NCI-H1694 treated with DMSO at 0.1 percent for 48 hours (cell line): ENCODE measurements around the gene FARS2.

Experiments
- DNase-seq: peaks from one replicate; lab custom pipeline; 2025; lab: John Stamatoyannopoulos, UW

The FARS2 gene

DNA sequence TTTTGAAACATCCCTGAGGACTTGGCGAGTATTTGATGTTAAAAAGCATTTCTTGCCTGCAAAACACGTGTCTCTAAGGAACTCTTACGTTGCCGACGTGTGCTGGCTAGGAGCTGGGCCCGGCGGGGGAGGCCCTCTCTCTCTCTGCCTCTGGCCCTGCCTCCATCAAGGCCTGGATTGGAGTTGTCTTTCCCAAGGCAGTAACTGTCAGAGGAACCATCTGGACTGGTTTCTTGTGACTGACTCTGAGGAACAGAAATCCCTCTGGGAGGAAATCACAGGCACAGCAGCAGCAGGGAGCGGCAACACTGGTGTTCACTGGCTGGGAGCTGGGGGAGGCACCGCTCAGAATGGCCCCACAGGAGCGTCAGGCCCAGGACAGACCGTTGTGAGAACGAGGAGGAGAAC is 501.3 kb downstream of the FARS2 start:
- no peak for DNase-seq

DNA sequence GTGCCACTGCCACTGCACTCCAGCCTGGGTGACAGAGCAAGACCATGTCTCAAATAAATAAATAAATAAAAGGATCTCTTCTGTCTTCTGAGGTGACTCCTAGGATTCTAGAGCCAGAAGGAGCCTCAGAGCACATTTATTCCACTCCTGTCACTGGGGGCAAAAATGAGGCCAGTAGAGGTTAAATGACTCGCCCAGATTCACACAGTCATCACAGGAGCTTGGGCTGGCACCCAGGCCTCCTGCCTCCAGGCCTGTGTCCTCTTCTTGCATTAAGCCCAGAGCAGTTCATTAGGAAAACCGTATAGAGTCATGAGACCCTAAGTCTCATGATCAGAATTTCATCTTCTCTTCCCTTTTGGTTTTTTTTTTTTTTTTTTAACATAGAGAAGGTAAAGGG is 502.1 kb downstream of the FARS2 start:
- no peak for DNase-seq

DNA sequence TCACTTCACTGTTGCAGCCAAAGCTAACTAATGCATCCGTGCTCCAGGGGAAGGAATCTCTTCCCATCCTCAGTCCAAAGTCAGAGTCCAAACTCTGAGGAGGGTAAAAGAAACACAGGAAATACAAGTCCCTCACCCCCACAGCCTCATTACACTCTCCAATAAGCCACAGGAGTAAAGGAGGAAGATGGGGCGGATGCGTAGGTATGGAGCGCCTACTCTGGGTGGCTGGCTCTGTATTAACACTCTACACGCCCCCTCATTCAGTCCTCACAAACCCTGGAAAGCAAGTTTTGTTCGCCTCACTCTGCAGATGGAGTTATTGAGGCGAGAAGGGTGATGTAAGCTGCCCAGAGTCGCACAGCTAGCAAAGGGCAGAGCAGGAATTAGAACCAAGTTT is 502.6 kb downstream of the FARS2 start:
- no peak for DNase-seq

DNA sequence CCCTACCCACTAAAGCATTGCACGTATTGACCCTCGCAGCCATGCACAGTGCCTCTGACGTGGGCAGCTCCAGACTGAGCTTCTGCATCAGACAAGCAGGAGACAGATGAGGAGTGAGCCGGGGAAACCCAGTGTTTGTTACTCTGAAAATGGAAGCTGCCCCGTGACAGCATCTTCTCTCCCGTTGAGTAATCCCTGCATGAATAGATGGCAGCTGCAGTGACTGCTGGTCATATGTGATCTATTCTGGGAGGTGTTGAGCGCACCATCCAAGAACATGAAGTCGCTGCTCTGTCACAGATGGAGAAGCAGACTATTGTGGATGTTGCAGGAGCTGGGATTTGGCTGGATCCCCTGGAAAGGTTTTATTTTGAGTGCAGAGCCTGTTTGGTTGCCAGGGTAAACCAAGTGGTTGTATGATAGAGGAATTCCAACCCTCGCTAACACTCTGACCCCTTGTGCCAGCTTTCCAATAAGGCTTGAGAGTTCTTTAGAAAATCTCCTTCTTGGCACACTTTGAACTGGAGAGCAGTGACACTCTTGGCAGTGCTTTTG is 503.2 kb downstream of the FARS2 start:
- peak; percentile 77 for DNase-seq

DNA sequence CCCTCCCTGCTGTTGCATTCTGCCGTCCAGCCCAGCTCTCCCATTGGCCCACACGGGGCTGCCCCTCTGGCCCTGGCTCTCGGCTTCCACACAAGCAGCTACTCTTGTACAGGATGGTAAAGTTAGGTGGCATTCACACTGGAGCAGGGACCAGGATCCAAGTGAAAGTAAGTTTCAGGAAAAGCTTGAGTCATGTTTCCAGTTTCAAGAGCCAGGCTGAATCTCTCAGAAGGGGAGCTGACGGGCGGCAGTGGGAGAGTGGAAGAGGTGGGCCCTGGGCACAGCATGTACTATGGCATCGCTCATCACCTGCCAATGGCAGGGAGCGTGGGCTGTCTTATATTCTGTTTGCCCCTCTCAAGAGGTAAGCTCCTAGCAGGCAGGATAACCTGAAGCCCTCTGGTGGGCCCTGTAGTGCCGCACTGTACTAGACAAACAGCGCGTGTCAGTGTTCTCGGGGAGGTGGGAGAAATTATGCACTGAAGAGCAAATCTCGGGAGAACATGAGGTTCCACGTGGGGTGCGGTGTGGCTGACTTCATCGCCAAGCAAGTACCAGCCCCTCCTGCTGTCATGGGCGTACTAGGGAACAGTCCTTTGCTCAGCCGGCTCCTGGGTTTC is 503.9 kb downstream of the FARS2 start:
- DNase-seq = no peak

DNA sequence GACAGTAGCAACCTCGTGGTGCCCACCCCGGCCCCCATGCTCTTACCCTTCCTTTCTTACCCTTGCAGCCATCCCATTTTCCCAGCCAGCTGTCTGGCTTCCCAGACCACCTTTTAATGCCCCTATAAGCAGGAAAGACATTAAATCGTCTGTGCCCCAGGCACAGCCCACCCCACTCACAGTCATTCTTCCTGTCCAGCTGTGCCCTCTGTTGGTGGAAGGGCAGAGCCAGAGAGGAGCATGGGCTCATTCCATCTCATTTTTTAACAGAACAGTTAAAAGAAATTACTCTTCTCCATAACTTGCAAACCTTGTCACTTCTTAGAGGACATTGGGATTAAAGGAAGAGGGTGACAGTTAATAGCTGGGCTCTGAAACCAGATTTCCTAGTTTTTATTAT is 504.9 kb downstream of the FARS2 start:
- DNase-seq = no peak

DNA sequence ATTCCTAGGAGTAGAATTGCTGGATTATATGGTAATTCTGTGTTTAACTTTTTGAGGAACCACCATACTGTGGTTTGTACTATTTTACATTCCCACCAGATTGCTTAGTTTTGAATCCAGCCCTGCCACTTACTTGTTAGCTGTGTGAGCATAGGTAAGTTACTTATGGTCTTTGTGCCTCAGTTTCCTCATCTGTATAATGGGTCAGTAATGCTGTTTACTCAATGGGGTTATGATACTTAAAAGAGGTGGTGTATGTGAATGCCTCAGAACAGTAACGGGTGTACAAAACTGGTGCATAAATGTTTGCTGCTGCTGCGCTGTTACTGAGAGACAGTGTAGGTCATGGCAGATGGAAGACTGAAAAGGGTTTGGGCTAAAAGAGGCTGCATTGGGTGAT is 506.2 kb downstream of the FARS2 start:
- no peak for DNase-seq

DNA sequence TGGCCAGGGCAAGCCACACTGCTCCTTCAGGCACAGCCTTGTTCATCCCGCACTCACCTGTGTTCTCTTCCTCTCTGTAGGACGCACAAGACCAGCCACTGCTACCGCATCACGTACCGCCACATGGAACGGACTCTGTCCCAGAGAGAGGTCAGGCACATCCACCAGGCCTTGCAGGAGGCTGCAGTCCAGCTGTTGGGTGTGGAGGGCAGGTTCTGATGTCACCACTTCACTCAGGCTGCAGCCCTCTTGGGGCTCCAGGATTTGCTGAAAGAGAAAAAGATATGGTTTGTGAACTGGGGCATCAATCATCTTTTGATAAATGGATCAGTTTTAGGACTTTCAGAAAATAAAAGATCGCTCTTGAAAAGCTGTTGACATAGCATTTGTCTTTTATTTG is 509.9 kb downstream of the FARS2 start:
- DNase-seq = no peak

DNA sequence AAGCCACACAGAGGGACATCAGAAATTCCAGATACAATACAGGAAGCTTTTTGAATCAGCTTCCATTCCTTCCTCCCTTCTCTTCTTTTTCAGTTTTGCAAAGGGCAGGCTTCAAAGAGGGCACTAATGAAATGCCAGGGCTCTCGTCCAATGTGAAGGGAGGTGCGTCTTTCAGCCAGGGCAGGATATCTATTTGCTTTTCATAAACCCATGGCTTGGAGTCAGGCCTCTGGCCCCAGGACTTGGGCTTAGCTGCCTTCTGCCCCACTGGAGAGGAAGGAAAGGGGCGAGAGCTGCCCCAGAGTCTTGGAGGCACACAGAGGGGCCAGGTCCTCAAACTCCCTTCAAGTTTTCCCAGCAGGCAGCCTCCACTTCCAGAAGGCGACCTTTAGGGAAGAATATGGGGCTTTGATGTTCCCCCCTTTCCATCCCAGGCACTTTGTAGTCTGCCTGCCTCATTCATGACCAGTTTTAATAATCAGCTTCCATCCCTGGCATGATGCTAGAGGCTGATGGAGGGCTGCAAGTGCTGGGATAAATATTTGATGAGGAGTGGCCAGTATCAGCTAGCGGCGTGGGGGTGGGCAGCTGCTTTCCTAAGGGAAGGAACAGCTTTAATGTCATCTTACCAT is 510.6 kb downstream of the FARS2 start:
- DNase-seq = no peak

DNA sequence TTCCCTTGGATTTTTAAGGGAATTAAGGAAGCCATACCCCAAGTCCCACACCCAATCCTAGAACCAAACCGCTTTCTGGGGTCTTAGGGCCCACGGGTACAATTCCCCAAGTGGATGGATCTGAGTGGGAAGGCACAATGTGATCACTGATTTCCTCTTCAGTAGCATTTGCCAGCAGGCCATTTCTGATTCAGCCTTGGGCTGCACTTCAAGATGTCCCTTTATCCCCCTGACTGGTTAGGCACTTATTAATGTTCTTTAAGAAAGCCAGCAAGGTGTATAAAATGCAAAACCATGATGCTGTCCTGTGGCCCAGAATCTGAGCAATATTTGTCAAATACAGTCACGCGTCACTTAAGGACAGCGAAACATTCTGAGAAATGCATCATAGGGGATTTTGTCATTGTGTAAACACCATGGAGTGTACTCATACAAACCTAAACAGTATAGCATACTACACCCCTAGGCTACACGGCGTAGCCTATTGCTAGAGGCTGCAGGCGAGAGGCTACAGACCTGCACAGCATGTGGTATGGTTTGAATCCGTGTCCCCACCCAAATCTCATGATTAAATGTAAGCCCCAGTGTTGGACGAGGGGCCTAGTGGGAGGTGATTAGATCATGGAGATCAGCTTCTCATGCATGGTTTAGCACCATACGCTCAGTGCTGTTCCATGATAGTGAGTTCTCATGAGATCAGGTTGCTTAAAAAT is 511.3 kb downstream of the FARS2 start:
- no peak for DNase-seq

DNA sequence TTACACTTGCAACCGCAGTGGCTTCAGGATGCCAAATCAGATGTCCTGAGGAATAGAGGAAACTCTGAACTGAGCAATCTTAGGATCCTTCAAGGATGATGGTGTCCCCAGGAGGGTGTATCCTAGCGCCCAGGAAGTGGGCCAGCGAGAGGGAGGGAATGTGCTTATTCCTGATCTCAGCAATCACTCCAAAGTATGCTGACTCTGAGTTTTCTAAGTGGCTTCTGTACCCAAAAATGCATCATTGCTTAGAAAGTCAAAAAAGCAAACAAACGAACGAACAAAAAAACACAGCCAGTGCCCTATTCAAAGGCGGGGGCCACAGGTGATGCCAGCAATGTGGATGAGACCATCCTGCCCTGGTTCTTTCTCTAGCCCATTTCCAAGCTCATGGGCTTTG is 514.8 kb downstream of the FARS2 start:
- no peak for DNase-seq

DNA sequence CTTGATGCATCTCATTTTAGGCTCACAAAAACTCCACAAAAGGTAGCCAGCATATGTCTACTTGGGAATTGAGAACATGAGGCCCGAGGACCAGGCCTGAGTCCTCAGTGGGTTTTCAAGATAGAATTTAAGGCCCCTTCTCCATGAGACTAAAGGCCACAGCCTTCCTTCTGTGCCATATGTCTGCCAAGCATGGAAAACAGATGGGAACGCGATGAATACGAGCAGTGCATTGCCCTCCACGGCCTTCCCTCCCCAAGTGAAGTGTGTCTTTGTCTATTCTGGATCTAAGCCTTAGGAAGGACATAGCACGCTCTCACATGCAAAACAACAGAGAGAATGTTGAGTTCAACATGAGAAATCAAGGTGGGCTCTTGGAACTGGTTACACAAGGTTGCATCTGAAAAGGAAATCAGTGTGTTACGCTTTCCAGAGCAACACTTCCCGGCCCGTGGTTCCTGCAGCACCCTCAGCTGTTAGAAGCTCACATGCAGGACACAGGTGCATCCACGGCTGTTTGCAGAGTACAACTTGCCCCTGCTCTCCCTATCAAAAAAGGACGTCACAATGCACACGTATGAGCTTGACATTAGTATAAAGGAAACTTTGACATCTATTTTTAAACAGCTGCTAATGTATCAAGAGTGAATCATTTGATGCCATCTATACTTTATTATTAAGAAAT is 515.5 kb downstream of the FARS2 start:
- DNase-seq = peak; percentile 54

DNA sequence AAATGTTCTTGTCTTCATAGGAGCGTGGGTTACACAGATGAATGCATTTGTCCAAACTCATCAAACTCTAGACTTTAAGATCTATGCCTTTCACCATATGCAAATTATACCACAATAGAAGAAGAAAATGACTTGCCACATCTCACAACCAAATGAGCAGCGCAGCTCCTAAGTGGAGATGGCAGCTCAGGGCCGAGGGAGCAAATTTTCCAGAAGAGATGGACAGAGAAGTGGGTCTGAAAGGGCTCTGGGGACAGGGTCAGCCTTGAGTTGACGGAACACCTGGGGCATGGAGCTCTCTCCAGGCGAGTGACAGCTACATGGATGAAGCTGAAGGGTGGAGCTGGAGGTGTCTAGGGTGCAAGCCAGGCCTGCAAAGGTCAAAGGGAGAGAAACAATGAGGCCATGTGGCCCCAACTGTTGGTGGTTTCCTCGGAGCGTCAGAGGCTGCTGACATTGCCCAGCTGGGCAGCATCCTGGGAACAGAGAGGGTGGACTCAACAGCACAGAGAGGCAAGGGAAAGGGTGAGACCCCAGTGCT is 517.1 kb downstream of the FARS2 start:
- DNase-seq = no peak

DNA sequence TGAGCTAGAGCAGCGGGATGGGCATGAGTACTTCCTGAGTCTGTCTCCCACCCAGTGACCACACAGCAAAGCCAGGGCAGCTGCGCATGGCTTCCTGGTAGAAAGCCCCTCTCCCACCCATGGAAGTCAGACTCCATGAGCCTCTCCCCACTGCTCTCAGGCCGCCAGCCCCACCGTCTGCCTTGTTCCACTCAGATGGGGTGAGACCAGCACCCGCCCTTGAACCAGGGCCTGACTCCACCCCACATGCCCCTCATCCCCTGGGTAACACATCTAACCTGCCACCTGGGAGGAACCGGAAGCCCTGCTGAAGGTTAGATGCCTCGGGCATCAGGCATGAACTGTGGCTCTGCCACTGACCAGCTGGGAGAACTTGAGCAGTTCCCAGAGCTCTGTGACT is 517.6 kb downstream of the FARS2 start:
- DNase-seq = no peak

DNA sequence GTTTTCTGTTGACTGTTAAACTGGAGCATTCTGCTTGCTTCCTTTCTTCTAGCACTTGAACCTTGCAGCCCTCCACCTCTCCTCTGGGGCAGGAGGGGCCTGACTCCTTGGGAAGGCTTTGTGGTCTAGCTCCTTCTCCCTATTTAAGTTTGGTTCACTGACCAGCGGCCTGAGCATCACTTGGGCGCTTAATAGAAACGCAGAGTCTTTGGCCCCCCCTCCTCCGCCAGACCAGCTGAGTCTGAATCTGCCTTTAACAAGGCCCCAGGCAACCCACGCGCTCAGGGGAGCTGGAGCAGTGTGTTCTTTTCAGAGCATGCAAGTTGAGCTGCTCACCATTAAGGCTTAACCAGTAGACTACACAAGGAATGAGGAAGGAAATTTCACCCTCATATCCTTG is 519.7 kb downstream of the FARS2 start:
- no peak for DNase-seq

DNA sequence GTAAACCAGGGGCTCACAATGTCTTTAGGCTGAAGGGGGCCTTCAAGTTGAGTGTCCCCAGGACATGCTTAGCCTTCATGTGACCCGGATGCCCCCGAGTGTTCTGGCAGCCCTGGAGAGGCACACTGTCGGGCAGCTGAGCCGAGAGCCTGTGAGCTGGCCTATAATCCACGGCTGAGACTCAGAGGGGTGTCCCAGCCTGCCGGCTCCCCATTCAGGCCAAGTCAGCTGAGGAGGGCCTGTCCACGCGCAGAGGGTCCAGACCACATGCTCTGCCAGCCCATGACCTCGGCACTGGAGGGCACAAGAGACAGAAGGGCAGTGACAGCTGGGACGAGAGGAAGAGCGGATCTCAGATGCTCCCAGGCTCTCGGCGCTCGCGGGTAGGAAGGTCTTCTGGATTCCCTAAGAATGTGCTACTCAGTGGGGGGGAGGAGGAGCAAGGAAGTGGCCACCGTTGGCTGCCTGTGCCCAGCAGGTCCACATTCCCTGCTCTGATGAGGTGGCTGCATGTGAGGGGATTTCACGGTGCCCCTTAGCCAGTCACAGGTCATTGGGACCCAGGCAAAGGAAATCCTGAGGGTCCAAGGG is 520.7 kb downstream of the FARS2 start:
- no peak for DNase-seq

DNA sequence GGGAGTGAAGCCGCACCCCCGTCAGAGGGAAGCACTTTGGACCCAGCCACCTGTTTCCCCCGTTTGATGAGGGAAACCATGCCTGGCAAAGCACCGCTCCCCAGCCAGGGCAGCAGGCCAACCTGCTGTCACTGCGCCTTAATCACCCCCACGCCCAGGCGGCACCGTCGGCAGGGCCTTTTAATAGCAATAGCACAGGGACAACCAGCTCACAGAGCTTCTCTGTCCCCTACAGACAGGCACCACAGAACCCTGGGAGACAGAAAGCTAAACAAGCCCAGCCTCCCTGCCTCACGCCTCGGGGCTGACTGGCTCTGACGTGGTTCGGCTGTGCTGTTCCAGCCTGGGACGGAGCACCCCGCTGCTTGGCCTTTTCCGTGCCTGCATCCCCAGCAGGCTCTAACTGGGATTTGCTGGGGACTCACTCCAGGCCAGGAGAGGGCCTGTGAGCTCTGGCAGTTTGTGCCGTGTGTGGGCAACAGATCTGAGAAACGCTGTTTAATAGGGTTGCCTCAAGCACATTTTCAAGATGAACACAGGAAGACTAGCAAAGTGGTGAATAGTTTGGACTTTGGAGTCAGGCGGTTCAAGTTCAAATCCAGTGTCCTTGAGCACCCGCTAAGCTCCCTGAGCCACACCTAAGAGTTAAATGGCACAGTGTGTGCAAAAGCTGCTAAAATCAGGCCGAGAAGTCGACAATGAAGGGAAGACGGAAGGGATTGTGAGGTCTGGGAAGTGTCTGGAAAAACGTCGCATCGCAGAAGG is 521.7 kb downstream of the FARS2 start:
- DNase-seq = peak; percentile 82

DNA sequence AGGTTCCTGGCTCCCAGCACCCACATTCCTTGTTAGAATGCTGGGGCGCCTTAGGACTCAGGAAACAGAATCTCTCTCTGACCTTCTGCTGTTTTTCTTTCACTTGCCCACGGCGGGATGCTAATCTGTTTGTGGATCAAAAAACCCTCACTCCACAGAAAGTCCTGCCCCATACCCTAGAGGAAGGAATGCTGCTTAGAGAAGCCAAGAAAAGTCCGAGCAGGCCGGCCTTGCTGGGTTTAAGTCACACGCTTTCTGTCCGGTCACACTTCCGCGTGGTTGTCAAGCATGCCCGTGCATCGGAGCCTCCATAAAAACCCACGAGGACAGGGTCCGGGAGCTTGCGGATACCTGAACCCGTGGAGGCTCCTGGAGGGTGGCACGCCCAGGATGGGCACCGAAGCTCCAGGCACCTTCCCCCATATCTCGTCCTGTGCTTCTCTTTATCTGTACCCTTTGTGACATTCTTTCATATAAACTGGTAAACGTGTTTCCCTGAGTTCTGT is 522.3 kb downstream of the FARS2 start:
- no peak for DNase-seq

DNA sequence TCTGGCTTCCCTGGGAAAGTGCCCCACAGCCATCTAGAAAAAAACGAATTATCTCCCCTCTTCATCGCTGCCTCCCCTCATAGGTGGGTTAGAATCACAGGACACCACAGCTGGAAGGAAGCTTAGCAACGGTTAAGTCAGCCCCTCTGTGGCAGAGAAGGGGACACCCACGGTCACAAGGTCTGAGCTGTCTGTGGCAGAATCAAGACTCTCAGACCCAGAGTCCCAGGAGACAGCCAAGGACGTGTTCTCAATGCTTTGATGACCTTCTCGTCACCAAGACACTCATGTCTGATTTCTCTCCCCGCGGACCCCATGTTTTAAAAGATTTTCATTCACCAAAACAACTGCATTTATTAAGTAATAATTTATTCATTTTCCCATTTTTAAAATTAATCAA is 523.9 kb downstream of the FARS2 start:
- DNase-seq = no peak

DNA sequence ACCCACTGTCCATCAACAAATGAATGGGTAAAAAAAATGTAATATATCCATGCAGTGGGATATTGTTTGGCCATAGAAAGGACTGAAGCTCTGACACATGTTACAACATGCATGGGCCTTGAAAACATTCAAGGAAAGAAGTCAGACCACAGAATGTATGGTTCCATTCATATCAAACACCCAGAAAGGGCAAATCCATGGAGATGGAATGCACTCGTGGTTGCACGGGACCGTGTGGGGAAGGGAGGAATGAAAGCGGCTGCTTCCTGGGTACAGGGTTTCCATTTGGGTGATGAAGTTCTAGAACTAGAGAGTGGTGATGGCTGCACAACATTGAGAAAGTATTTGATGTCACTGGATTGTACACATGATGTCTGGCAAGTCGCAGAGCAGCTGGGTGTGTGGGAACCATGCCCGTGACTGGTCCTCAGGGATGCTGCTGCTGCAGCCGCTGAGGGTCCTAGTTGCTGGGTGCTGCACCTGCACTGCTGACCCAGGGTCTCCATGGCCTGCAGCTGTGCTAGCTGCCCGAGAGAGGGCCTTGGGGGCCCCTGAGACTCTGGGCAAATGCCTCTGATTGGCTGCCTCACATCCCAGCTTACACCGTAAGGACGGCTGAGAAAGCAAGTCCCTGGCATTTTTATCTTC is 525.1 kb downstream of the FARS2 start:
- DNase-seq = no peak
